Right atrium auricular region (tissue), 2 donors: ENCODE results near the gene TNFRSF6B. TPM values are rescaled to one million over a fixed set of nuclear protein-coding genes. Genes with fewer than 3 reads are reported as not detected.

Source experiments
- DNase-seq: peaks from one replicate; pipeline ENCODE4 v3.0.0-alpha.2; 2019; ENCODE audit warnings: low spot score
- H3K27ac ChIP-seq, 2 donors: fragments of 200-600 bp; sonication (generic); 1 replicate in 1 of 2; 2 replicates in 1 of 2; pipeline ENCODE4 v1.5.1; 2016 to 2019
- H3K27me3 ChIP-seq, 2 donors: fragments of 200-600 bp; sonication (generic); one replicate each; pipeline versions ENCODE4 v1.5.1 to v1.6.0; 2017 to 2019
- H3K36me3 ChIP-seq: fragments of 200-600 bp; sonication (generic); one replicate; pipeline ENCODE4 v1.5.1; 2016
- H3K4me1 ChIP-seq, 2 donors: fragments of 200-600 bp; sonication (generic); one replicate each; pipeline versions ENCODE4 v1.5.1 to v1.6.0; 2017 to 2019
- H3K4me3 ChIP-seq, 2 donors: fragments of 200-600 bp; sonication (generic); 1 replicate in 1 of 2; 2 replicates in 1 of 2; pipeline ENCODE4 v1.5.1; 2017 to 2019; ENCODE audit warnings: mild to moderate bottlenecking in 1 of 2, moderate library complexity in 1 of 2
- H3K9me3 ChIP-seq, 2 donors: fragments of 200-600 bp; sonication (generic); one replicate each; pipeline ENCODE4 v1.5.1; 2019
- total RNA-seq, 2 donors: library from RNA; depleted of rRNA; stranded (reverse); fragments of >200 nt; gene quantifications; one replicate each; pipeline ENCODE4 v1.1.0, GENCODE V29; 2016
- TF ChIP-seq, protein P1 (sequence below), 2 donors: fragments of 200-600 bp; sonication (generic); IDR thresholded peaks; one replicate each; pipeline ENCODE4 v1.5.1; 2019; ENCODE audit warnings: antibody characterized with exemption in 2 of 2

TNFRSF6B gene
- total RNA-seq, 2 donors from 2014 or later = 1.2 to 3.8 TPM

DNA sequence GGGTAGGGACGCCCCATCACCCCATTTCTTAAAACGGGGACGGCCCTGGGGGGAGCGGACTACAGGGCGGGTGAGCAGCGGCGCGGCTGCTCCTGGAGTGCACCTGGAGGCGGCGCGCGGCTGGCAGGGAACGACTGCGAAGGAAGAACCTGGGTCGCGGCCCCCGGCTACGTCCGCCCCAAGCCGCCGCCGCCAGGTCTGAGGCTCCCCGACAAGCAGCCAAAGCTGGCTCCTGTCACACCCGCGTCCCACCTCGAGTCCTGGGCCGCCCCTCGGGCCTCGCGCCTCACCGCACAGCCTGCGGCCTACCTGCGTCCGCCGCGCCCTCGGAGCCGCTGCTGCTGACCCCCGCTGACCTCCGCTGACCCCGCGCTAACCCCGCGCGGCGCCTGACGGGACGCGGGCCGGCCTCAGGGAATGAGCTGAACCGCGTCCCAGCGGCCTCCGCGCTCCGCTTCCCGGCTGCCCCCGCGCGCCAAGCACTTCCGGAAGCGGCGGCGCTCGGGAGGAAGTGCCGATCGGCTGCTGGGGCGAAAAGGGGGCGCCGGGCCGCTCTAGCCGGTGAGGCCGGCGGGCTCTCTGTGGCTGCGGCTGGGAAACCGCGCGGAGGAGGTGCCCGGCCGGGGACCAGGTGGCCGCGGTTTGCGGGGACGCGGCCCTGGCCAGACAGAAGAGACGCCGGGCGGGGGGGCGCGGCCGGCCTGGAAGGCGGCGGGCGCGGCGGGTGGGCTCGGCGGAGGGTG is 11.3 kb downstream of the TNFRSF6B start, which contains the start of the genes ARFRP1 and ZGPAT:
Gene ARFRP1 (minus strand): TSS at position 419 of the 743 bp plus-strand sequence. CDS start 885 bp downstream, outside the sequence.
Gene ZGPAT (plus strand): TSS at position 482 of the 743 bp plus-strand sequence. CDS start 542 bp downstream, outside the sequence.
- peak within 1 kb of the TSS; percentile 88 to 92 for H3K27ac ChIP-seq
- peak; percentile 85 for DNase-seq
- H3K4me3 ChIP-seq = peak within 1 kb of the TSS; percentile 81 to 96
- no peaks in the 10 kb centered on the region for H3K9me3 ChIP-seq
- peaks cover 0 to 29% of the 10 kb centered on the region in 2 donors for H3K4me1 ChIP-seq
- TF ChIP-seq, protein P1, sequence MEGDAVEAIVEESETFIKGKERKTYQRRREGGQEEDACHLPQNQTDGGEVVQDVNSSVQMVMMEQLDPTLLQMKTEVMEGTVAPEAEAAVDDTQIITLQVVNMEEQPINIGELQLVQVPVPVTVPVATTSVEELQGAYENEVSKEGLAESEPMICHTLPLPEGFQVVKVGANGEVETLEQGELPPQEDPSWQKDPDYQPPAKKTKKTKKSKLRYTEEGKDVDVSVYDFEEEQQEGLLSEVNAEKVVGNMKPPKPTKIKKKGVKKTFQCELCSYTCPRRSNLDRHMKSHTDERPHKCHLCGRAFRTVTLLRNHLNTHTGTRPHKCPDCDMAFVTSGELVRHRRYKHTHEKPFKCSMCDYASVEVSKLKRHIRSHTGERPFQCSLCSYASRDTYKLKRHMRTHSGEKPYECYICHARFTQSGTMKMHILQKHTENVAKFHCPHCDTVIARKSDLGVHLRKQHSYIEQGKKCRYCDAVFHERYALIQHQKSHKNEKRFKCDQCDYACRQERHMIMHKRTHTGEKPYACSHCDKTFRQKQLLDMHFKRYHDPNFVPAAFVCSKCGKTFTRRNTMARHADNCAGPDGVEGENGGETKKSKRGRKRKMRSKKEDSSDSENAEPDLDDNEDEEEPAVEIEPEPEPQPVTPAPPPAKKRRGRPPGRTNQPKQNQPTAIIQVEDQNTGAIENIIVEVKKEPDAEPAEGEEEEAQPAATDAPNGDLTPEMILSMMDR (IDR thresholded peaks at IDR 0.05) = peak in 1 of 2 donors; percentile 25
- no peaks in the 10 kb centered on the region for H3K27me3 ChIP-seq
- H3K36me3 ChIP-seq = peaks cover 43% of the 10 kb centered on the region

DNA sequence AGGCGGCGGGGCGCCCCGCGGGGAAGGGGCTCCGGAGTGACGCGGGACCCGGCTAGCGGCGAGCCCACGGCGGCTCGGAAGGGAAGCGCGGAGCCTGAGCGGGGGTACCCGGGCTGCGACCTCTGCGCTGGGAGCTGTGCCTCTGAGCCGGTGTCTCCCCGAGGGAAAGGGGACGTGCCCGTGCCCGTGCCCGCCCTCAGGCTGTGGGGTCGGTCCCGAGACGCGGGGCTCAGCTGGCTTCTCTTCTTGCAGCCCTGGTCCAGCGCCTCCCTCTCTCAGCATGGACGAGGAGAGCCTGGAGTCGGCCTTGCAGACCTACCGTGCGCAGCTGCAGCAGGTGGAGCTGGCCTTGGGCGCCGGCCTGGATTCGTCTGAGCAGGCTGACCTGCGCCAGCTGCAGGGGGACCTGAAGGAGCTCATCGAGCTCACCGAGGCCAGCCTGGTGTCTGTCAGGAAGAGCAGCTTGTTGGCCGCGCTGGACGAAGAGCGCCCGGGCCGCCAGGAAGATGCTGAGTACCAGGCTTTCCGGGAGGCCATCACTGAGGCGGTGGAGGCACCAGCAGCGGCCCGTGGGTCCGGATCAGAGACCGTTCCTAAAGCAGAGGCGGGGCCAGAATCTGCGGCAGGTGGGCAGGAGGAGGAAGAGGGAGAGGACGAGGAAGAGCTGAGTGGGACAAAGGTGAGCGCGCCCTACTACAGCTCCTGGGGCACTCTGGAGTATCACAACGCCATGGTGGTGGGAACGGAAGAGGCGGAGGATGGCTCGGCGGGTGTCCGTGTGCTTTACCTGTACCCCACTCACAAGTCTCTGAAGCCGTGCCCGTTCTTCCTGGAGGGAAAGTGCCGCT is 12.1 kb downstream of the TNFRSF6B start:
- TF ChIP-seq, protein P1 (IDR thresholded peaks at IDR 0.05) = no peak
- H3K36me3 ChIP-seq = peaks cover 44% of the 10 kb centered on the region
- H3K27ac ChIP-seq = peak overlapping the region; percentile 88 to 92
- peaks cover 0 to 29% of the 10 kb centered on the region in 2 donors for H3K4me1 ChIP-seq
- peak overlapping the region; percentile 81 to 96 for H3K4me3 ChIP-seq
- no peak for DNase-seq
- H3K9me3 ChIP-seq = no peaks in the 10 kb centered on the region
- H3K27me3 ChIP-seq = no peaks in the 10 kb centered on the region

DNA sequence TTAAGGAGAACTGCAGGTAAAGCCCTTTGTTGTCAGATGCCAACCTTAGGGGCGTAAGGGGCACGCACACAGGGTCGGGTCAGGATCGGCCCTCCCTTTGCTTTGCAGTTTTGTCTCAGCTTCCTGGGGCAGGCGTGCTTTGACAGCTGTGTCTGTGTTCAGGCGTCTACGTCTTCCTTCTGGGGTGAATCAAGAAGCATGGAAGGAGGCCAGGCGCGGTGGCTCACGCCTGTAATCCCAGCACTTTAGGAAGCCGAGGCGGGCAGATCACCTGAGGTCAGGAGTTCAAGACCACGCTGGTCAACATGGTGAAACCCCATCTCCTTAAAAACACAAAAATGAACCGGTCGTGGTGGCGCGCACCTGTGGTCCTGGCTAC is 12.7 kb downstream of the TNFRSF6B start:
- Histone ChIP-seq H3K9me3 (no peaks in the 10 kb centered on the region), H3K27ac (no peak overlapping the region), H3K27me3 (no peaks in the 10 kb centered on the region), H3K4me3 (peak overlapping the region in 1 of 2 donors; percentile 96), H3K36me3 (peaks cover 38% of the 10 kb centered on the region), H3K4me1 (peaks cover 0 to 29% of the 10 kb centered on the region in 2 donors)
- no peak for DNase-seq
- TF ChIP-seq, protein P1 (IDR thresholded peaks at IDR 0.05) = no peak

DNA sequence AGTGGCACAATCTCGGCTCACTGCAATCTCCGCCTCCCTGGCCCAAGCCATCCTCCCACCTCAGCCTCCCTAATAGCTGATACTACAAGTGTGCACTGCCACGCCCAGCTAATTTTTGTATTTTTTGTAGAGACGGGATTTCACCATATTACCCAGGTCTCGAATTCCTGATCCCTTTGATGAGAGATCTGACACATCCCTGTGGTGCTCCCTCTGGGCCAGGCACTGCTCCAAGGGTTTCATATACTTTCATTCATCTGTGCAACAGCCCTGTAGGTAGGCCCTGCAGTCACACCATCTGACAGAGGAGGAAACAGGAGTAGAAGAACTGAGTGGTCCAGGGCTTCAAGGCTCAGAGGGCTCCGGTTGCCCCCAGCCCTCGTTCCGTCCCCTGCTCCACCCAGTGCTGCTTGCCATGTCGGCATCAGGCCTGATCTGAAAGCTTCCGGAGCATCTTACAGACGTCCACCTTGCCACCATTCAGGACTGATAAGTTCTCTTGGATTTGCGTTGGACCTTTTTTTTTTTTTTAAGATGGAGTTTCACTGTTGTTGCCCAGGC is 14.7 kb downstream of the TNFRSF6B start:
- H3K27me3 ChIP-seq = no peaks in the 10 kb centered on the region
- no peak overlapping the region for H3K4me3 ChIP-seq
- no peak for DNase-seq
- H3K9me3 ChIP-seq = peaks cover 0 to 12% of the 10 kb centered on the region in 2 donors
- H3K36me3 ChIP-seq = peaks cover 28% of the 10 kb centered on the region
- no peak overlapping the region for H3K27ac ChIP-seq
- TF ChIP-seq, protein P1 (IDR thresholded peaks at IDR 0.05) = no peak
- H3K4me1 ChIP-seq = peaks cover 0 to 25% of the 10 kb centered on the region in 2 donors

DNA sequence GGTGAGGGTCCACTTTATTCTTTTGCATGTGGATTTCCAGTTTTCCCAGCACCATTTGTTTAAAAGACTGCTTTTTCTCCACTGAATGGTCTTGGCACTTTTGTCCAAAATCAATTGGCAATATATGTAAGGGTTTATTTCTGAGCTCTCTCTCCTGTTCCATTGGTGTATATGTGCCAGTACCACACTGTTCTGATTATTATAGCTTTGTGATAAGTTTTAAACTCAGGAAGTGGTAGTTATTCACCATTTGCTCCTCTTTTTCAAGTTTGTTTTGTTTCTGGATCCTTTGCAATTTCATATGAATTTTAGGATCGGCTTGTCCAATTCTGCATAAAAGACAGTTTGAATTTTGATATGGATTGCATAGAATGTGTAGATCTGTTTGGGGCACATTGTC is 15.7 kb downstream of the TNFRSF6B start:
- H3K4me3 ChIP-seq = no peak overlapping the region
- TF ChIP-seq, protein P1 (IDR thresholded peaks at IDR 0.05) = no peak
- no peak for DNase-seq
- peaks cover 27% of the 10 kb centered on the region for H3K36me3 ChIP-seq
- no peak overlapping the region for H3K27ac ChIP-seq
- H3K9me3 ChIP-seq = peaks cover 0 to 12% of the 10 kb centered on the region in 2 donors
- H3K4me1 ChIP-seq = peaks cover 0 to 15% of the 10 kb centered on the region in 2 donors
- H3K27me3 ChIP-seq = no peaks in the 10 kb centered on the region
